ENCODE data around the gene ZCCHC13.
"Not testable (repeated sequence)": the region's sequence is repeated elsewhere in the genome, so short reads cannot be mapped to it uniquely, and the experiment has no call there.

ZCCHC13 gene

GRCh38 chrX:74325130-74326059 is 21.4 kb downstream of the ZCCHC13 start:
- DNase-seq: no peak

- no peak for DNase-seq
These were observed 34.9 kb downstream of the ZCCHC13 start for GRCh38 chrX:74338852-74339251.

GRCh38 chrX:74340051-74340450 is 36.1 kb downstream of the ZCCHC13 start:
- no peak for DNase-seq

DNA sequence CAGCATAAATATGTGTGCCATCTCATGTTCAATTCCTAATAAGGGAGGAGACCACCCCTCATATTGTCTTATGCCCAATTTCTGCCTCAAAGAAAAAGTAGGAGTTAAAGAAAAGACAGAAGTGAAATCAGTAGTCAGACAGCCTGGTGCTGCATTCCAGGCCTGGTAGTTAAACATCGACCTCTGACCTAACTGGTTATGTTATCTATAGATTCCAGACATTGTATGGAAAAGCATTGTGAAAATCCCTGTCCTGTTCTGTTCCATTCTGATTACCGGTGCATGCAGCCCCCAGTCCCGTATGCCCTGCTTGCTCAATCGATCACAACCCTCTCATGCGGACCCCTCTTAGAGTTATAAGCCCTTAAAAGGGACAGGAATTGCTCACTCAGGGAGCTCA is 38.2 kb downstream of the ZCCHC13 start:
- DNase-seq: not testable (repeated sequence)

- DNase-seq: no peak
These were observed 39.6 kb downstream of the ZCCHC13 start for GRCh38 chrX:74343343-74344279.

DNA sequence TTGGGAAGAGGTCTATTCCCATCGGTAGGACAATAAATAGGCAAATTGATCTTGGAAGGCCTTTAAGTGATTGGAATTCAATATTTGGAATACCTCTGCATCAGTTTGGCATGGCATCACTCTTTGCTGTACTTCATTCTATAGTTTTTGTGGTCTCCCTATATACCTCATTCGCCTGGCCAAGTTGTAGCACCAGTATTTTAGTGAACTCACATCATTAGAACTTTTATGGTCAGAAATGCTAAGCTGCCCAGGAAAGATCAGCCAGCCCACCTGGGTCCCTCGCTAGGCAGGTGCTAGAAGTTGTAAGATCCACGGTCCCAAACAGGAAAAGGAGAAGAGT is 40.3 kb downstream of the ZCCHC13 start:
- DNase-seq: no peak

GRCh38 chrX:74346088-74346487 is 42.1 kb downstream of the ZCCHC13 start:
- DNase-seq: no peak

DNA sequence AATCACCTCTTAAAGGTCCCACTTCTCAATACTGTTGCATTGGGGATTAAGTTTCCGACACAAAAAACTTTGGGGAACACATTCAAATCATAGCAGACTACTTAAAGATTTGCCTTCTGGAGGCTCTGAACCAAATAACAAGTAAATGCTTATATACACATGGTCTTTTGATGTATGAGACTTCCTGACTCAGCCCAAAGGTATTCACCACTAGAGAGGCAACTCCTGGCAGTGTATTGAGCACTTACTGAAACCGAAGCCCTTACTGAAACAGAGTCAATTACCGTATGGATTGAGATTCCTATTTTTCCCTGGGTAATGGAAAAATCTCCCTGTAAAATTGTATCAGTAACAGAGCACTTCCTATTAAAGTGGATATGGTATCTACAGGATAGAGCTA is 45.4 kb downstream of the ZCCHC13 start:
- DNase-seq: no peak

- no peak for DNase-seq
These were observed 47.8 kb downstream of the ZCCHC13 start for GRCh38 chrX:74351760-74352159.

- no peak for DNase-seq
These were observed 50.0 kb downstream of the ZCCHC13 start for GRCh38 chrX:74353984-74354383.
